Dedifferentiated amniotic fluid mesenchymal stem cell (primary cell): Measurements from ENCODE around the gene TSHZ2.

ENCODE experiments used
- DNase-seq: peaks from one replicate; pipeline ENCODE4 v3.0.0-alpha.2; 2016; ENCODE audit errors: extremely low spot score

TSHZ2 gene

DNA sequence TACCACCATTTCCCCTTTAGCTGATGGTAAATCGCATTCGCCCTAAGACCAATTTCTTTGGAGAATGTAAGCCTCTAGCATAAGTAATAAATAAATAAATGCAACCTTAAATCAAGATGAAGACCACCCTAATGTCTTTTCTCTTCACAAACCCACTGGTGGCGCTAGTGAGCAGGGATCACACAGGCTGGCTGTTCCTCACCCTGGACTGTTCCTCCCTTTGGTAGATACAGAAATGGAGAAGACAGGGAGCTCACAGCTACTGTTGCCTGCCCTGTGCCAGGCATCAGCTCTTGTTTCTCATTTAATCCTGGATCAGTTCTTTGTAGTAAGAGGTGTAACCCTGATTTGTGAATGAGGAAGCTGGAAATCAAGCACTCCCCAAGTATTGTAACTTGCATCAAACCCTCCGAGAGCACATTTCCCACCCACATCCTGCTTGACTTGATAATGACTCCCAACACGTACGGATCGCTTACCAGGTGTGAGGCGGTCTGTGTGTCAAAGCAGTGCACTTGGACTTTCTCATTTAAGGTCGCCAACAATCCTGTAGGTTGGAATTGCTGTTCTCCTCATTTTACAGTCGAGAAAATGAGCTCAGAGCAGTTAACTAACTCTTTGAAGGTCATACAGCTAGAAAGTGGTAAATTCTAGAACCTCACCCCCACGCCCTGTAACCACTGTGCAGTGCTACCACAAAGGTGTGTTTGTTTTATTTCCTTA is 236.1 kb downstream of the TSHZ2 start:
- DNase-seq = no peak

DNA sequence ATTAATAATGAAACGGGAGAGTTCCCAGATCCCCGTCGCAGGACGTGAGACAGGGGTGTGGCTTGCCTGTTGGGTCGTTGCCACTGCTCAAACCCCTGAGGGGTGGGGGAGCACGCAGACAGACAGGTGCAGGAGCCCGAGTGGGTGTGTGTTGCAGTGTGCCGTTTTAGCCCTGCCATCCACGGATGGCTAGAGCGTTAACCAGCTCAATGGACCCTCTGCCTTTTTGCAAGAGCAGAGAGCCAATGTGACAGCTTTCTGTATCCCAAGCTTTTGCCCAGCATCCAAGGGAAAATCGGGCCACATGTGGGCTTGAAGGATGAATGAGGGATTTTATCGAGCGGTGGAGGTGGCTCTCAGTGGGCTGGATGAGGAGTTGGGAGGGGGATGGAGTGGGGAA is 237.9 kb downstream of the TSHZ2 start:
- DNase-seq = no peak

DNA sequence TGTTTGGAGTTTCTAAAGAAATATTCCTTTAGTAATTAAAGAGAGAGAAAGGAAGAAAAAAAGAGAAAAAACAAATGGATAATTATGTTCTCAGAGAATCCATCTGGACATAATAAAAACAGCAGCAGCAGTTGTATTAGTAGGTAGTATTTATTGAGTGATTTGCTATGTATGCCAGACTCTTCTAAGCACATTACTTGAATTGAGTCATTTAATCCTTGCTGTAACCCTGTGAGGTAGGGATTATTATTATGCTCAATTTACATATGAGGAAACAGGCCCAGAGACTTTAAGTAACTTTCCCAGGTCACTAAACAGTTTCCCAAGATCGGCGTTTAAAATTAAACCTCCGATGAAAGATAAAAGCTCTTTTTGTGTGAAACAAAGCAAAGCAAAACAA is 238.8 kb downstream of the TSHZ2 start:
- no peak for DNase-seq

DNA sequence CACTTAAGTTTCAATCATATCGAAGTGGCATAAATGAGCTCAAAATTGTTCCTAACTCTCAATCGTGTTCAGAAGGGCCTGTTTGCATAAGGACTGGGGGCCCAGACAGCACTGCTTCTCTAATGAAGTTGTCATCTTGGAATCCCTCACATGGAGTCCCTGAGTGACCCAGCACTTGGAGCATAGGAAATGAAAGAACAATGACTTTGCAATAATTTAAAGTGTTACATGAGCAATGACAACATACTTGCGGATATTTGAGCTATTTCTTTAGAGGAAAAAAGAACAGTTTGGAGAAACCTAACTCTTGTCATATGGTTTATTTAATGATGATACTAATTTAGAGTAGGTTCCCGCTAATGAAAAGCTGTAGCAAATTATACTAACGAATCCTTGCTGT is 239.9 kb downstream of the TSHZ2 start:
- no peak for DNase-seq

DNA sequence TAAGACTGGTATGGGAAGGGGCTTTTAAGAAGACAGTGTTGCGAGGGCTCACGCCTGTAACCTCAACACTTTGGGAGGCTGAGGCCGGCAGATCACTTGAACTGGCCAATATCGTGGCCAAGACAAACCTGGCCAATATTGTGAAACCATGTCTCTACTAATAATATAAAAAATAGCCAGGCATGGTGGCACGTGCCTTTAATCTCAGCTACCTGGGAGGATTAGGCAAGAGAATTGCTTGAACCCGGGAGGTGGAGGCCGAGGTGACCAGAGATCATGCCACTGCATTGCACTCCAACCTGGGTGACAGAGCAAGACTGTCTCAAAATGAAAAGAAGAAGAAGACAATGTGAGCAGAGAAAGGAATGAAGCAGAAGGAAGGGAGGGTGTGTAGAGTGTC is 242.2 kb downstream of the TSHZ2 start:
- DNase-seq = no peak

DNA sequence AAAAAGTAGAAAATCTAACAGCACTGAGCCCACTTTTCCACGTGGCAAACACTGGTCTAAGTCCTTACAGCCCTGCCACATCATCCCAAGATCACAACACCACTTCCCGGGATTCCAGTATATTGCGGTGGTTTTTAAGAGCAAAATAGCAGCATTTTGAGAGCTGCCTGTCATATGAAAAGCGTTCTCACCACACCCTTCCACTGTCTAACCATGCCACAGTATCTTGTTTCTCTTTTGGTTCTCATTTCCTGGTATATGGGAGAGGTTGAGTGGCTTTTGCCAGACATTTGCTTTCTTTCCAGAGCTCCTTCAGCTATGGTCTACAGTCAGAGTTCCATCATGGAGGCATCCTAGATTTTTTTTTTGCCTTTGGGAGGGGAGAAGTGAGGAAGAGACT is 243.0 kb downstream of the TSHZ2 start:
- no peak for DNase-seq

DNA sequence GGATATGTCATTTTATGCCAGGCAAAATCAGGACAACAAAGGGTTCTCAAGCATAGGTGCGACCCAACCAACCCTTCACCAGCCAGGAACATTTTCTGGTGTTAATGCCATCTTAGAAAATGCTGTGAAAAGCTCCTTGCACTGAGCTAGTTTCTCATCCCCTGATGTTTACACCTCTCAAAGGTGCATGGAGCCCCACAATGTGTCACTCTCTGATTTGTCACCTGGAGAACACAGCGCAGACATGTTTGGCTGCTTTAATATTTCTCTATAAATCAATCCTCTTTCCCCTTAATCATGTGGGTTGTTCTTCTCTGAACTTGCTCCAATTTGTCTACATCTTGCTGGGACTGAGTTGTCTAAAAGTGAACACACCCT is 244.3 kb downstream of the TSHZ2 start:
- DNase-seq = no peak

DNA sequence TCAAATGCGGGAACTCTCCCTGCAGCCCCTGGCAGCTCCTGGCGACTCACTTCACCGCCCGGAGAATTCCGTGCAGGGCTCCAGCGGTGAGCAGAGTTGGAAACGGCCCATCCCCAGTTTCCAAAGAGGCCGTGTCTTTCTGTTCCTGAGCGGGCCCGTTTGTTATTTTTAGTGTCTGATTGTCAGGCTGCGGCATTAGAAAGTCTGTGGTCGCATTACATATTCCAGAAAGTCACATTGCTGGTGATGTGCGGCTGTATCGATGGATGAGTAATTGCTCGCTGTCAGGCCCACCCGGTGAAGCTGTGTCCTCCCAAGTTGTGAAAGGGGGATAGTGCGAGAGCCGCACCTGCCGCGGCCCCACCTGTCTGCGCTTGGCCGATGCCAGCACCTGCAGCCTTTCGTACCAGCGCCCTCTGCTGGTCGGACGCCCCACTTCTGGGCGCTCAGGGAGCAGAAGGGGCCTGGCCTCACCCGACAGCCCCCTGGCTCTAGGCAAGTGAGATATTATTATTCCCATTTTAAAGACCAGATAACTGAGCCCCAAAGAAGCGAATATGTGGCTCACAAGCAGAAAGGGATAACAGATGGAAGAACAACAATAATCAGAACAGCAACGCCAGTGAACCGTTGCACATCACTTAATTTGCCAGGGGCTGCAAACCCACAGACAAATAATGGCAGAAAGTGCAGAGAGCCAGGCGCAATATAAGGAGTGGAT is 244.9 kb downstream of the TSHZ2 start:
- no peak for DNase-seq

DNA sequence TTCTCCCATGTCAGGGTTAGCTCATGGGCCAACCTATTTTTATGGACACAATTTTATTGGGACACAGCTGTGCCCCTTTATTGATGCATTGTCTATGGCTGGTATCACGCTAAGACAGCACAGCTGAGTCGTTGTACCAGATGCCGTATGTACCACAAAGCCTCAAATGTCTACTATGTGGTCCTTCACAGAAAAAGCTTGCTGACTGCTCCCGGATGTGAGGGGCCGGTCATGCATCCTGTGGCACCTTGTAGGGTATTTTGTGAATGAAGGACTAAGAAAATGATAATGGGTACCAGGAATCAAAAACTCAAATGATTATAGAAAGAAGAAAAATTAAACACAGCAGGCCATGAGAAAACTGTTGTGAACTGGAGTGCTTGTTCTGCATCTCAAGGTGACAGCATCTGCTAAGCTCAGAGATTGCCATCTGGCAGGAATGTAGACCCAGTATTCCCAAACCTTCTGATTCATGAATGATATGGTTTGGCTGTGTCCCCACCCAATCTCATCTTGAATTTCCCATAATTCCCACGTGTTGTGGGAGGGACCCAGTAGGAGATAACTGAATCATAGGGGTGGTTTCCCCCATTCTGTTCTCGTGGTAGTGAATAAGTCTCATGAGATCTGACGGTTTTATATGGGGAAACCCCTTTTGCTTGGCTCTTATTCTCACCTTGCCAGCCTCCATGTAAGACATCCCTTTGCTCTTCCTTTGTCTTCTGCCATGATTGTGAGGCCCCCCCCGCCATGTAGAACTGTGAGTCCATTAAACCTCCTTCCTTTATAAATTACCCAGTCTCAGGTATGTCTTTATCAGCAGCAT is 248.5 kb downstream of the TSHZ2 start:
- DNase-seq = no peak

DNA sequence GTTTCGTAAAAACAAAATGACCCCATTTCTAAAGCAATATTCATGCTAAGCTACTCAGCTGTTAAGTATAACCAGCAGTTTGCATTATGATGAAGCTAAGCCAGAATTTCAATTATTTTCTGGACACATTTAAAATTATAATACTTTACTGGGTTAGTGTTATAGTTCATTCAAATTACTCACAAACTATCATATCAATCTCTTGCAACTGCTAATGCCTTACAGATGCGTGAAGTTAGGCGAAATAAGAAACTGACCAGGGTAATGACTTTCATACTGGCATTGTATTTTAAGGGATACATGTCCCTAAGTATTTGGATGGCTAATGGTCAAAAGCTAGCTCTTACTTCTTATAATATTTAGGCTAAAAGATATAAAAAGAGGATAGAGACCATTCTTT is 249.6 kb downstream of the TSHZ2 start:
- DNase-seq = no peak

DNA sequence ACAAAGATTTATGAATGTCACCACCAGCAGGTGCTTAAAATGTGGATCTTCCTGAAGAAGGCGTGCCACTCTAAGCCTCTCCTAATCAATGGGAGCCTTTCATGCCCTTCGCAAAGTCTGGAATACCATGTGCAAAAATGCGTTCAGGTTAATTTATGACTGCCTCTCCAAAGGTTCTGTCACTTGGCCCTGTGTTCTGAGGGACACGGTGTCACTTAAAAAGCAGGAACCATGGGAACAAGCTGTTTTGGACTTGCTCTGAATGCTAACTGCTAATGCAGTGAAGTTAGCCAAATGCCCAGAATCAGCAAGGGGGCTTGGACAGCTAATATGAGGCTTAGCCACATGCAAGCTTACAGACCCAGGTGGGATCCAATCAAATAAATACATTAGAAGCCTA is 250.3 kb downstream of the TSHZ2 start:
- no peak for DNase-seq

DNA sequence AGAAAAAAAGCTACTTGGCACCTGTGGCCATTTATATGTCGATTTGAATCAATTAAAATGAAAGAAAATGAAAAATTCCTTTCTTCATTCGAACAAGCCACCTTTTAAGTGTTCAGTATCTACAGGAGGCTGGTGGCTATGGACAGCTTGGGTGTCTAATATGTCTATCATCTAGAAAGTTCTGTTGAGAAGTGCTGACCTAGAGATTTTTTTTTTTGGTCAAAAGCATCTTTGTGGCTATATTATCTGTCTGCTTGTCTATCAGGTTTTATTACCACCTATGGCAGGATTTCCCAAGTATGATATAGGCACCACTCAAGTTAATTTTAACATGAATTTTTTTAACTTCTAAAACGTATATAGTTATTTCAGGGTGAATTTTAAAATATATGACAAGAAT is 250.8 kb downstream of the TSHZ2 start:
- DNase-seq = no peak

DNA sequence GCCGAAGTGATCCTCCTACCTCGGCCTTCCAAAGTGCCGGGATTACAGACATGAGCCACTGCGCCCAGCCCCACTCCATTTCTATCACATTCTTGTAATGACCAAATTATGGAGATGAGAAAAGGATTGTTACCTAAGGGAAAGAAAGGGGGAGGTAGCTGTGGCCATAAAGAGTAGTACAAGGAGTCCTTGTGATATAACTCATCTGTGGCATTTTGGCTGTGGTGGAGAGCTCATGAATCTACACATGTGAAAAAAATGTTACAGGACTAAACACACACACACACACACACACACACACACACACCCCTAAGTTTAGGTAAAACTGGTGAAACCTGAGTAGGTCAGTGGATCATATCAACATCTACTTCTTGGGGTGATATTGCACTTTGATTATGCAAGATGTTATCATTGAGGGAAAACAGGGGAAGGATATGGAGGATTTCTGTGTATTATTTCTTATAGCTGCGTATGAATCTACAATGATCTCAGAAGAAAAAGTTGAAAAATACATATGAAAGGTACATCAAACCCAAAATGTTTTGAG is 251.5 kb downstream of the TSHZ2 start:
- DNase-seq = no peak

DNA sequence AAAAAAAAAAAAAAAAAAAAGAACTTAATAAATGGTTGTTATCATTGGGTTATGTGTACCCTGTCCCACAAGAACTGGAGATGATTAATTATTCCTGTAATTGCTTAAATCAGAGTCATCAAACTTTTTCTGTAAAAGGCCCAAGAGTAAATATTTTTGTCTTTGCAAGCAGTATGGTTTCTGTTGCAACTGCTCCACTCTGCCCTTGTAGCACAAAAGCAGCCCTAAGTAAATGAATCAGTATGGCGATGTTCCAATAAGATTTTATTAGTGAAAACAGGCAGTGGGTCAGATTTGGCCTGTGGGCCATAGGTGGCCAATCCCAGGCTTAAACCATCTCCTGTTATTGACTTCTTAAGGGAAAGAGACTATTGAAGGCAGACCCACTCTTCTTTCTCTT is 252.7 kb downstream of the TSHZ2 start:
- no peak for DNase-seq

DNA sequence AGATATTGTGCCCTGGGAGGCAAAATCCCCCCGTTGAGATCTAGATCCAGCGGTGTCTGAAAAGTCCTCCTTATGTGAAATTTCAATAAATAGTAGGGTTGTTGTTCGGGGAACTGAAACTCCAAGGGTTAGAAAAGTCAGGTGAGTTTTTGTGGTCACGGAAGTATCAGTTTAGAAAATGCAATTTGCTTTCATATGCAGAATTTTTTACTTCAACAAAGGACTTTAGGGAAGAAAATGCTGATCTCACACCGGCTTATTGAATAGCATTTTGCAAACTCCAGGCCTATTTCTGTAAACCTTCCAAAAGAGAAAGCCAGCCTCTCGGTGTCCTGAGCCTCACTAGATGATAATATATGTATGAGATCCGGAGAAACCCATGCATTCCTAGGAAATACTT is 254.7 kb downstream of the TSHZ2 start:
- no peak for DNase-seq

DNA sequence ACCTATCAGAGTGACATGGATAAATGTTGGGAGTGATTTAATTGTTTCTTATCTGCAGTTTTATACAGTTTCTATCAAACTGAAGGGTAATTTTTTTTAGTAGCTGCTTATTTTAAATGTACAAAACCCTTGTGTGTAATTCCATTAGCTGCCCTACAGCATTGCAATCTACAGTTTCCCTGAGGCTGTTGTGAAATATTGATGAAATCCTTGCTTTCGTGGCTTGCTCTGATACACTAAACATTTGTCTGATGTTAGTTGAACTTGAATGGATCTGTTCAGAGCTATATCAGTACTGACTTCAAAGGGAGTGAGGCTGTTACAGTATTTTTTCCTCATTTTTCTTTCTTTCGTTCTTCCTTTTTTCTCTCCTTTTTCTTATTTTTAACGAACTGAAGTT is 255.4 kb downstream of the TSHZ2 start:
- DNase-seq = no peak

DNA sequence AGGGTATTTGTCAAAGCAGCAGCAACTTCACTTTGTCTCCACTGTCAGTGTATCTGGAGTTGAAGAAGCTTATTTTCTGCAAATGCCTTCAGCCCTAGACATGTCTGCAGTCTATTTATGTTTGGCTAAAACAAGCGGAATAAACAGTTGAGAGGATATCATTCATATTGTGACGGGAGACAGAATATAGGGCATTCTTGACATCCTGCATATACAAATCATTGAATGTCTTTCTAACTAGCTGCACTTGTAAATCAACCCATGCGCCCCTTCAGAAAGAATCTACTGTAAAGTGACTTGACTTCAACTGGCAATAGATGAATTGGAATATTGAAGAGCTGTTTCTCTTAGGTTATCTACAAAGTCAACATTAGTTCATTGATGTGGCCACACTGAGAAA is 258.9 kb downstream of the TSHZ2 start:
- no peak for DNase-seq

DNA sequence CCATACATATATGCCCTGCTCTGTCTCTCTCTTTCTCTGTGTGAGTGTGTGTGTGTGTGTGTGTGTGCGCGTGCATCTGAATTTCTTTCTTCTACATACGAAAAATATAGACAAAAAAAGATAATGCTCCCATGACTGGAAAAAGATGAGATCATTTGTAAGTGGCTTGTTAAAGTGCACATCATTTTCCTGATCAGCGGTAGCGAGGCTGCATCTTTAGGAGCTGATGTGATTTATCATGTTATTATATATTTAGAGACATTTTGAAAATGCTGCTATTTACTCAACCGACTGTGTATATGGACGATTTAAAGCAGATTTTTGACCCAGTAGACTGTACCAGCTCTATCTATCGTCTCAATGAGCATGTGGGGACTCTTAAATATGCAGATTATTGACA is 265.3 kb downstream of the TSHZ2 start:
- DNase-seq = no peak

DNA sequence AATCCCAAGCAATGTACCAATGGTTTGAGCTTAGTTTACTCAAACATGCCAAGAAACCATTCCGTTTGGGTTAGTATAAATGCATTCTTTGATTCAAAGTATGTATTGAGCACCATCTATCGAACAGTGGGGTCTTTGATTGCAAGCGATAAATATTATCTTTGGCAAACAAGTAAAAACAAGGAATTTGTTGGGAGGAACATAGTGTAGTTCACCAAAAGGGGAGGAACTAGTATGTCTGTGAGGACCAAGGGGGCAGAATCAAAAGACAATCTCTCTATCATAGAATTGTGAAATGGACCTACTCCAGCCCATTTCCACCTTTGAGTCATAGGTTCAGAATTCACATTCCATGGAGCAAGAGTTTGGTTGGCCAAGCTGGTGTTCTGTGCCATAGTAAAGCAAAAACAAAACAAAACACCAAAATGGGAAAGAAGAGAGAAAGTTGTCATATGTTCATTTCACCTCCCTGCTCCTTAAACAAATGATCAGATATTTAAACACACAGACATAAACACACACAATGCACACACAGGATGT is 266.0 kb downstream of the TSHZ2 start:
- DNase-seq = no peak

DNA sequence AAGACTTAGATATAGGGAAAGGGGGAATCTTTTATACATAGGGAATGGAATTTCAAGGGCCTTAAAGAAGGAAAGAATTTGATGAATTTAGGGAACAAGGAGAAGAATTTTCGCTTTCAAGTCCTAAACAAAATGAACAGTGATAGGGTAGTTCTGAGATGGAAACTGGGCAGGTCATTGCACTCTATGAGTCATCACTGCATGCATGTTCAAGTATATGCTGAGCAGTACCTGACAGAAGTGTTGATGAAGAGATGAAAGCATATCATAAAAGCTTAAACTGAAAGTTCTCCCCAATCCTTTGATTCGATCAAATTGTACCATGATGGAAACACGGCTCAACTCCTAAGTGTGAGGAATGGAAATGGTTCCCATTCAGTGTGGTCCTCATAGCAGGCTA is 271.0 kb downstream of the TSHZ2 start:
- no peak for DNase-seq

DNA sequence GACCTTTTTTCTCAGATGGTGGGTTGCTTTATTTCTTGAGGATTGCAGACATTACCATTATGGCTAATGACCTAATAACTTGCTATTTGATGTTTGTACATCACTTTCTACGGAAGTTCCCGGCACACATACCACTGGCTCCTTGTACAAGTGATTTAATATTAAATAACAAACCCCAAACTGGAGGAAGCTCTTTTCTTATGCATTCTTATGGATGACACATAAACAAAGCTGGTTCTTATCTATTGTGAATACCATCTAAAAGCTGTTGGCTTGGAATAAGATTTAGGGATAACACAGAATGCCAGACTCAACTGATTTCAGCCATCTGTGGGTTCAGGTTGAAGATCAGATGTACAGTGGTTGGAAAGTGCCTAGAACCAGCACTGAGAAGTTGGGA is 272.6 kb downstream of the TSHZ2 start:
- DNase-seq = no peak

DNA sequence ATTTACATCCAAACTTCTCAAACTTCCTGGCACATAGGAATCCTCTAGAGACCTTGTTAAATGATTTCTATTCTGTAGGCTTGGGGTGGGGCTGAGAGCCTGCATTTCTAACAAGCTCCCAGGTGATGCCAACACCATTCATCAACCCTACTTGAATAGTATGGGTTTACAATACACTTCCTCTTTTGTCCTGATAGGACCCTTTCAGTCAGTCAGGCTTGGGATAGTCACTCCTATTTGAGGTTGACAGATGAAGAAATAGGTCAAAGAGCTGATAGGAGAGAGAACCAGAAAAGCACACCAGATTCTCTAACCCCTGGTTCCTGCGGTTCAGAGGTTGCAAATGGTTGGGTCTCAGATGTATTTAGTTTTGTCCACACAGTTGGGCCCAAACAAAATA is 273.4 kb downstream of the TSHZ2 start:
- no peak for DNase-seq
